ENCODE data around the gene NUDT17.

The NUDT17 gene

GRCh38 chr1:145891587-145892485 lies 46.4 kb downstream of the NUDT17 start:
- peak; percentile 72 for DNase-seq

- DNase-seq: no peak
Measured at GRCh38 chr1:145892486-145893087, 47.2 kb downstream of the NUDT17 start.

GRCh38 chr1:145893306-145894055 lies 48.1 kb downstream of the NUDT17 start:
- DNase-seq: no peak

- no peak for DNase-seq
Measured at GRCh38 chr1:145895471-145895870, 50.0 kb downstream of the NUDT17 start.

- DNase-seq: no peak
Measured at GRCh38 chr1:145897969-145898368, 52.5 kb downstream of the NUDT17 start.

Measured in activated CD4-positive, alpha-beta T cell treated with anti-CD3 and anti-CD28 coated beads for 48 hours (primary cell).